Midbrain (tissue), 1 donor: ENCODE results near the gene HS3ST5.

Experiments used
- DNase-seq: peaks from one replicate; lab custom pipeline; 2025; lab: John Stamatoyannopoulos, UW

HS3ST5 gene, protein sequence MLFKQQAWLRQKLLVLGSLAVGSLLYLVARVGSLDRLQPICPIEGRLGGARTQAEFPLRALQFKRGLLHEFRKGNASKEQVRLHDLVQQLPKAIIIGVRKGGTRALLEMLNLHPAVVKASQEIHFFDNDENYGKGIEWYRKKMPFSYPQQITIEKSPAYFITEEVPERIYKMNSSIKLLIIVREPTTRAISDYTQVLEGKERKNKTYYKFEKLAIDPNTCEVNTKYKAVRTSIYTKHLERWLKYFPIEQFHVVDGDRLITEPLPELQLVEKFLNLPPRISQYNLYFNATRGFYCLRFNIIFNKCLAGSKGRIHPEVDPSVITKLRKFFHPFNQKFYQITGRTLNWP

DNA sequence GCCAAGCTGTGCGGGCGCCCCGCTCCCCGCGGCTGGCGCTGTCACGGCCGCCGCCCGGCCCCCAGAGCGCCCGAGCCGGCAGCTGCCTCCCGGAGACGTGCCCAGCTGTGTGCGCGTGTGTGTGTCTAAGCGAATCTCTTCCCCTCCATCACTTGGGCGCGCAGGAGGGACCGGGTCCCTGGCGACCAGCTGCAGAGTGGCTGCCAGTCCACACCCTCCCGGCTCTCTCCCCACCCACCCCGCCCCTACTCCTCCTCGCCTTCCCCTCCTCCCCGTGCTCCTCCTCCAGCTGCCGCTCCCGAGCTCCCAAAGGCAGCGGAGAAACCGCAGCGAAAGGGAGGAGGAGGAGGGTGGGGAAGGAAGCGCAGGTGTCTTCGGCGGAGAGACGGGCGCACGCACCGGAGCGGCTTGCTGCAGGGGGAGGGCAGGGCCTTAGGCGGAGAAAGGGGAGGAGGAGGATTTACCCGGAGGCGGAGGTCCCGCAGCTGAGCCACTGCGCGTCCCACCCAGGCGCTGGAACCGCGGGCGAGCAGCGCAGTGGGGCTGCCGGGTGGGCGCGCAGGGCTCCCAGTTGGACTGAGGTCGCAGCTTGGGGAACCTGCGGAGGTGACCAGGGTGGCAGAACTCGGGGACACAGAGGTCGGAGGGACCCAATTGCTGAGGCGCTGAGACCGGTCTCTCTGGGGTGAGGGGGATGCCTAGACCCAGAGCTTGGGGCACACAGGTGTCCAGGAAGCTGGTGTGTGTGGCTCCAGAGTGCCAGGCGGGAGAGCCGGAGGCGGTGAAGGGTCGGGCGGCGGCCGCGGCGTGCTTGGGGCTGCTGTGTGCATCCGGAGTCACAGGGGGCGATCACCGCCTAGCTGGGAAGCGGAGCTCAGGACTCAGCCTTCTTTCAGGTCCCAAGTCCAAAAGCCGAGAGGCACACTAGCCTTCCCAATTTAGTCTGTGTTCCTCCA, at the start of gene HS3ST5:
HS3ST5 (minus strand) TSS at position 198 of the 956 bp plus-strand sequence. CDS start 280,178 bp downstream, outside the sequence.
- DNase-seq = peak; percentile 63

DNA sequence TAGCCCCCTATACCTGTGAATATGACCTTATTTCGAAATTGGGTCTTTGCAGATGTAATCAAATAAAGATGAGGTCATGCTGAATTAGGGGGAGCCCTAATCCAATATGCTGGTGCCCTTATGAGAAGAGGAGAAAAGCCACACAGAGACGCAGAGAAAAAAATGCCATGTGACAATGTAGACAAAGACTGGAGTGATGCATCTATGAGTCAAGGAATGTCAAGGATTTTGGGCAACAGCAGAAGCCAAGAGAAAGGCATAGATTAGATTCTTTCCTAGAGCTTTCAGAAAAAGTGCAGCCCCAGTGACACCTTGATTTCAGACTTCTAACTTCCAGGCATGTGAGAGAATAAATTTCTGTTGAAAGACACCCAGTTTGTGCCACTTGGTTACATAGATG, 47.4 kb upstream of the HS3ST5 start:
- DNase-seq = no peak

DNA sequence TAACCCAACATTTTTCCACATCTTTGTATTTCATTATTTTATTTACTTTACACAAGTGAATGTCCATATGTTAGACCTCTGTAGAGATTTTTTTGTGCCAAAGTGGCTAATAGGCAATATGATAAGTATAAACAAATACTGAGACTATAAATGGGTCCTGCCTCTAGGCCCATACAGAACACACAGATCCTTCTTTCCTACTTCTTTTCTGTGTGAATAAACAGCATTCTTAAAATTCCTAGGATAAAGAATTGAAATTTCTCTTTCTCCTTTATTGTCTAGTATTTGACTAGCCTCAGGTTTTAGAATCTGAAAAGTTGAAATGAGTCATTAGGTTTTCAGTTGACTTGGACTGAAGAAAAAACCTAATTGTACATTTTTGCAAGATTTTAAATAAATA, 46.3 kb upstream of the HS3ST5 start:
- no peak for DNase-seq

DNA sequence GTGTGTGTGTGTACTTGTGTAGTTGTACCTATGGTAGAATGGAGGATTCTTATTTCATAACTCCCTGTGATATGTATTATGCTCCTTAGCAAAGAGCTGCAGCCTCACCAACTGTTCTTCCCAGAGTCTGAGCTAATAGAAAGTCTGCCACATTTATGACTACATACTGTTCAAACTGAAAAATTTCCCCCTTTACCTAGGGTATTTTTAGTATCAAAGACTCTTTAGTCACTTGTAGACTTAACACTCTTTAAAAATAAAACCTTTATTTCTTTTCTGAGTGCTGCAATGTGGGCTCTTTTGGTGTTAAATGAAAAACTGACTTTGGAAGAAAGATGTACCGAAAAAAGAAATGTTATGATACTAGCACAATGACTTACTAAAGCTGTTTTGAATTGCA, 39.6 kb upstream of the HS3ST5 start:
- no peak for DNase-seq

DNA sequence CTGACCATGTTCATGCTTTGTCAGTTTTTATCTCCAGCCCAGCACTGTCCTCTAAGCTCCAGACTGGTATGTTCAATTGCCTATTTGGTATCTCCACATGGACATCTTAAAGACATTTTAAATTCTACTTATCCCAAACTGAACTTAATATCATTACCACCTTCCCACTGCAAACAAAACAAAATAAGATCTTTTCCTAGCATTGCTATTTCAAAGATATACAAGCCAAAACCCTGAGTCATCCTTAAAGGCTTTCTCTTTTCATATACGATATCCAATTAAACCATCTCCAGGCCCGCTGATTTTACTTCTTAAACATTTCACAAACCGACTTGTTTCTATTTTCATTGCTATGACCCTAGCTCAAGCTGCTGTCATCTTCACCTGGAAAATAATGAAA, 35.1 kb upstream of the HS3ST5 start:
- no peak for DNase-seq

DNA sequence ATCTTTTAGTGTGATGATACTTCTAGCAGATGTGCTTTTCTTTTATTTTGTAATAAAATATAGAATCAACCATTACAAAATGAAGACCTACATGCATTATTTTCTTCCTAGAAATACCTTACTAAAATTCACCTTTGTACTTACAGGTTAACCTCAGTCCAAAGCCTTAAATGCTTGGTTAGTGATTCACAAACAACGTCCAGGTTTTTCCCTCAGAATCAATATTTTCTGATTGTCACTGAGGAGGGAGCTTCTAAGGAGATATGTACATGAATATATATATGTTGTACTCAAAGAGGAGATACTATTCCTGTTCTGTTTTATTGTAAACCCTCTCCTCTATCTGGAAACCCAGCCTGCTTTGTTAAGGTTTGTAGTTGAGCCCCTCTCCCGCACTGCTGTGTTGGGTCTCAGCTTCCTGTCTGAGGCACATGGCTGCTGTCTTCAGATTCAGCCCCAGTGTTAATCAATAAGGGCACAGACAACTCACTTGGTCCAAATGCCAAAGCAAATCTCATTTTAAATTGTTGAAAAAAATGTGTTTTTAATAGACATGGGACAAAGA, 33.9 kb upstream of the HS3ST5 start:
- no peak for DNase-seq

DNA sequence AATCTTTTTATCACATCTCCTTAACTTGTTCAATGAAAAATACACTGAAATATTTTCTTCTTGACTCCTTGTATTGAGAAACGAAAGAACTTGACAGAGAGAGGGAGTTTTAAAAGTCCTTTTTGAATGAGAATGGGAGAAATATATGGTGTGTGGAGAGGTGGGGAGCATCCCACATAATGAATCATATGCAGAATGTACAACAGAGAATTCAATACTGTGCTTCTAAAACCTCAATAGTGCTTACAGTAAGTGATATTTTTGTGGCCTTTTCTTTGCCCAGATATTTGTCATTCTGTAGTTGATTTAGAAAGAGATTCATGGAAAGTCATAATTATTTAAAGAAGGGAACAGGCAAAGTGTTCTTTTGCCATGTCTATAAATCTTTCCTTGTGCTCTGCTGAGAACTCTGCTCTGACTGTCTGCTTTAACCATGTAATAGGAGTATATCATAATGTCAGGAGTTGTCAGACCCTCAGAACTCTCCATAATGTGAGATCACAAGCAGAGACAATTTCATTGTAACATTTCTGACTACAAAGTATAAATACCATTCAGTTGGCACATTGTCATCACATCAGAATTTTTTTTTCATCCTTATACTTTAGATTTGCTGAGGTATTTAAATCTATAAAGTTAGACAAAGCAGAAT, 32.8 kb upstream of the HS3ST5 start:
- DNase-seq = no peak

DNA sequence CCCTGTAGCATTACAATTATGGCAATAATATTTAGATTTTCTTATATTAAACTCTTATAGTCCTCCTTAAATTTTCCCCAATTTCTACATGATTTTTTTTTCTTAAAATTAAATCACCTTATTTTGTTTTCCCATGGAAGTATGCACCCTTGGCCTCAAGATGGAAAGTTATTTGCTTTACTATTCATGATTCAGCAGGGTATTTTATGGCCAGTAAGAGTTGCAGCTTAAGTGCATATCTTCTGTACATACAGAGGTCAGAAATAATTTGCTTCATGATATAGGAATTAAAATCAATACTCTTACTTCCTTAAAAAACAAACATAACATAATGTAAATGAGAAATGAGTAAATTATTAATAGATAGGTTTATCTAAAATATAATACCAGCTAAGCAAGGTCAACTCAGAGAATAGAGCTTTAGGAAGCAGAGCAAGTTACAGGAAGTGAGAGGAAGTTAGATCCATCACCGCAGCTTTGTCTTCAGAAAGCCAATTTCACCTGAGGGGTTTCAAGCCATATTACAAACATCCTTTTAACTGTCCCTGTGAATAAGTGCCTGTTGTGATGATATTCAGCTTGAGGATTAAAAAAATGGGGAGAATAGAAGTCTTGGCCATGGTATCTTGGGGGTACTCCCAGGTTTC, 24.6 kb upstream of the HS3ST5 start:
- no peak for DNase-seq

DNA sequence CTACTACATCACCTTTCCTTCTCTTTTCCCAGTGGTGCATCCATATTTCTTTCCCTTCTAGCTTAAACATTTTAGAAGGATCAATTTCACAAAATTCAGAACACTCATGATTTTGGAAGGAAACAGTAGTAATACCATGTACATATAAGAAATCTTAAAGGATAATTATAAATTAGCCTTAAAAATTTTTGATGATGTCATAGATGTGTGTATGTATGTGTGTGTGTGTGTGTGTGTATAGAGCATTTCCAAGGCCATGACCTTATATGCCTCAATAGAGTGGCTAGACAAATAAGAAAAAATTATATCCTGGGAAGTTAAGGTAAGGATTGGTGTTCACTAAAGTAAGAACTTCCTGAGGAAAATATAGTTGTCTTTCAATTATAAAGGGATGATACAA, 24.1 kb upstream of the HS3ST5 start:
- no peak for DNase-seq

DNA sequence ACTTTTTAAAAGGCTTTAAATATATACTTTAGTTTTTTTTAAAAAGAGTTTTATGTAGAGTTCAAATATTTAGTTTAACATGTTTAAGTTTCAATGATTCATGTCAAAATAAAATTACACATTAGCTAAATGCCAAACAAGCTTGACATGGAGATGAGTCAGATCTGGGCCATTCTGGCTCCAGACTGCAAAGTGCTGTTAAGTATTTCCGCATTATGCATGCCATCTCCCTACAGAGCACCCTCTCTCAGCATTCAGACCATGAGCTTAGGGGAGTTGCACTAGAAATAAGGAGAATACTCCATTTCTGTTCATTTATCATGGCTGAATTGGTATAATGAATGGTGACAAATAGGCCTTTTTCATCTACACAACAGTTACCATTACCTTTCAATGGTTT, 21.5 kb upstream of the HS3ST5 start:
- no peak for DNase-seq

DNA sequence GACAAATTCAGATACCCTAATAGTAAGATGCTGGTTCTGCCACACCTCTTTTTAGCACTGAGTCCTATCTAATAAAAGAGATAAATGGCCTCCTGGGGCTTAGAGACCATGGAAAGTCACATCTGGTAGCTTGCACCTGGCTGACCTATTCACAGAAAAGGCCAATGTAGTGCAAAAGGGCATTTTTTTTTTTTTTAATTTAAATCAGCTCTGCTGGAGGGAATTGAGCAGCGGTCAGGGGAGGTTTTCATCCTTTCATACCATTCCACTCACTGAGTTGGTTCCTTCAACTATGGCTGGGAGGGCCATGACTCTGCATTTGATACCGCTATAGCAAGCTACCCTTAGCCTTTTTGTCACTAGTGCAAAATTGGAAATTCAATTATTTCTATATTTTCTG, 20.1 kb upstream of the HS3ST5 start:
- DNase-seq = no peak

DNA sequence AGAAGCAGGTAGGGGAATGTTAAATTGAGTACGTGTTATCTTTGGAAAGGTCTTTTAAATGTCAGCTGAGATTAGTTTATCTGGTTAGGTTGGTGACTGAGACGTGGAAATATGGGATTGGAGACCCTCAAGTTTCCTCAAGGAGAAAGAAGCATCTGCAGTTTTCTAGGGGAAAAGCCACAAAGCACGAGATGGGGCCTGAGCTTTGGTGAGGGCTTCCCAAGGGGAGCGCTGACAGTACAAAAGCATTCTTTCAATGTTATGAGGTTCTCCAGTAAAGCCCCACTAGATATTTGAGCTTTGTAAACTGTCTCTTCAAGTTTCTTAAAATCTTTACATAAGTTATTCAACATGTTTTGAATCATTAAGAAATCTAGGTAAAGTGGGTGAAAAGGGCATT, 19.6 kb upstream of the HS3ST5 start:
- DNase-seq = no peak

DNA sequence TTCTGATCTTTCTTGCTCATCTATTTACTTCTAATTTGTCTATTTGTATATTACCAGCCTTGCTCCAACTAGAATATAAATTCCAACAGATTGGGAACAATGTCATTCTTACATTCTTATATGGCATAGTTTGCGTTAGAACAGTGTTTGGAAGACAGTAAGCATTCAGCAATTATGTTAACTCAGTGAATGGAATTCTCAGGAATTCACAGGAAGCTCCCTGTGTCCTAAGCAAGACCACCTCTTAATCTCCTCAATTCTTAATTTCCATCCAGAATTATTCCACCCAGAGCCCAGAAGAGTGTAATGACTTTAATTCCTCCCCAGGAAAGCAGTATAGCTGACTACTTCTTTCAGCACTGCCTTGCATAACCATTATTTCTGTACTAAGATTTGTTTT, 18.2 kb upstream of the HS3ST5 start:
- DNase-seq = no peak

DNA sequence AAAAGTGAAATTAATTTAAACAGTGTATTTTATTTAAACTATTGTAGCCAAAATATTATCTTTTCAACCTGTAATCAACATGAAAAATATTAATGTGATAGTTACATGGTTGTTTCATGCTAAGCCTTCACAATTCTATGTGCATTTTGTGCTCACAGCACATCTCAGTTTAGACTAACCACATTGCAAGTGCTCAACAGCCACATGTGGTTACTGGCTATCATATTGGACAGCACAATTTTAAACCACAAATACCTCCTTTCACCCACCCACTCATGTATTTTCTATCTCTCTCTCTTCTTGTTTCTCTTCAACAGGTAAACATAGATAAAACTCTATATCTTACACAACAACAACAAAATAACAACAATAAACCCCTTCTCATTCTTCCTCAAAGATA, 12.5 kb upstream of the HS3ST5 start:
- DNase-seq = no peak

DNA sequence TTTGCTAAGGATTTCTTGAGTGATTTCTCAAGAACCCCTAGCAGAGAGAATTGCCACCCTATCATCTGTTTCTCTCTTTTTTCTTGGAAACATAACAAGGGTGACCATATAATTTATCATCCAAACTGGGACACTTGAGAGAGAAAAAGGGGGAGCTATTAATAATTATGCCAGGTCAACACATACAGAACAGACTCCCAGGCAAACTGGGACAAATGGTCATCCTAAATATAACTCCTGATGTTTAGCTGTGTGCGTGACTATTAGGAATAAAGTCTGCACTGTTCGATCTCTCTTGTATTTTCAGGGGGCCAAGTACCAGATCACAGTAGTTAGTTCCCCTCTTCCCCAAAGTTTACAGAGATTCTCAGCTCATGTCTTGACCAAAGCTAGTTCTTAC, 11.7 kb upstream of the HS3ST5 start:
- no peak for DNase-seq

DNA sequence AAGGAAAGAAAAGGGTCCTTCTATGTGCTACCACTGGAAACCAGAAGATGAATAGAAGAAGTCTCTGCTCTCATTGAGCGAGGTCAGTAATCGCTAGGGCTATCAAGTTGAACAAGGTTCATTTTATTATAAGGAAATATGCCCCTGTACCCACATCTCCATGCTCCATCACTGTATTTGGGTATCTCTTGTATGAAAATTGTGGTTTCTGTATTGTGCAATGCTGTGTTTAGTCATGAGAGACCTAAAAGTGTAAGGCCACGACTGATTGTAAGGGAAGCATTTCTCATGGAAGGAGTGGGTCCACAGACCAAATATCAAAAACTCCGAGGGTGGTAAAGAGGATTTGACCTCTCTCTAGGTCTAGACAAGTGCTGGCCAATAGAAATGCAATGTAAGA, 3.6 kb upstream of the HS3ST5 start:
- DNase-seq = no peak

DNA sequence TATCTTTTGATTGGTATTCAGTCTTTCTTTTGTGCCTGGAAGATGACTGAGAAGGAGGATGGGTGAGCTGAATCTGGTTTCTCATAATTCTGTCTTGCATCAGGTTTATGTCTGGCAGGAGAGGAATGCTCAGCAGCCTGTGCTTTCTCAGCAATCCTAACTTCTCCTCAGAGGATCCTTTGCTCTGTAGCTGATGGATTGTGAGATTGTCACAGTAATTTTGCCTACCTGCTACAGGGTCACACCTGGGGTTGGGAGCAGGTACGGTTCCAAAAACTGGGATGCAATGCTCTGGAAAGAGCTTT, 2.1 kb upstream of the HS3ST5 start:
- no peak for DNase-seq

DNA sequence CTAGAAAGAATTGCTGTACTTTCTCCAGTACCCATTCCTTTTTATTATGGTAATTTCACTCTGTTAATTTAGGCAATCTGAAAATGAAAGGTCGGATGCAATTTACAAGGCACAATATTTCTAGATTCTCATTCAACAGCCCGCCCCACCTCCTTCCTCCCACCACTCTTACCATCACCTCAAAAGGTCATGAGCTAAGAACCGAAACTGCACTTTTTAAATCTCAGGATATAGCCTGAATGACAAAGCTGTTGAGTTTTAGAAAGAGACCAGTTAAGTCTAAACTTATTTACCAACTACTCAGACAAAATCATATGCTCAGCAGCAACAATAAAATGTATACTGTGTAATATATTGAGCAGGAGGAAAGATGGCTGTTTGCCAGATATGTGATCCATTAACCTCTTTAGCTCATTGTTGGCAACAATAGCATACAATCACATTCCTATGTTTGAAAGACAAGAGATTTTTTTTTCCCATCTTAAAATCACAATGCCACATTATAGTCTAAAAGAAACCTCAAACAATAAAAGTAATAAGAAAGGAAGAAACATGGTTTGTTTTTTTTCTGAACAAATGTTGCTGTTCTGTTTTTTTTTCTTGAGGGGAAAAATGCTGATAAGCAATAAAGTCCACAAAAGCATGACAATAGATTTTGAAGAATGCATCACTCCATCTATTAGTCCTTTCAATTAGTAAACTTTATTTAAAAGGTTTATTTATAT, 1.6 kb upstream of the HS3ST5 start:
- no peak for DNase-seq

DNA sequence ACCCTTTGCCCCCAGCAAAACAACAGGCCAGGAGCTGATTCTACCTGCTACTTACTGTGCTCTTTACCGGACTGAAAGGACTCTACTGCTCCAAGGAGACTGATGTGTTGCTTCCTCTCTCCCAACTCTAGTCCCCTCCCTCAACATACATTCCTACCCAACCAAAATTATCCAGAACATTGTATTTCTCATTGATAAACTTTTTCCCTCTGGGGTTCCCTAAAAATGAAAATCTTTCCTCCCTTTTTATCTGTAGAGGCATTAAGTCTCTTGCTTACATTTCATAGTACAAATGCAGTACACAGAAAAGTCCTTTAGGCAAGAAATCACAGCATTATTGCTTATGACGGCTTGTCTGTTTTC, 940 bp upstream of the HS3ST5 start:
- no peak for DNase-seq

DNA sequence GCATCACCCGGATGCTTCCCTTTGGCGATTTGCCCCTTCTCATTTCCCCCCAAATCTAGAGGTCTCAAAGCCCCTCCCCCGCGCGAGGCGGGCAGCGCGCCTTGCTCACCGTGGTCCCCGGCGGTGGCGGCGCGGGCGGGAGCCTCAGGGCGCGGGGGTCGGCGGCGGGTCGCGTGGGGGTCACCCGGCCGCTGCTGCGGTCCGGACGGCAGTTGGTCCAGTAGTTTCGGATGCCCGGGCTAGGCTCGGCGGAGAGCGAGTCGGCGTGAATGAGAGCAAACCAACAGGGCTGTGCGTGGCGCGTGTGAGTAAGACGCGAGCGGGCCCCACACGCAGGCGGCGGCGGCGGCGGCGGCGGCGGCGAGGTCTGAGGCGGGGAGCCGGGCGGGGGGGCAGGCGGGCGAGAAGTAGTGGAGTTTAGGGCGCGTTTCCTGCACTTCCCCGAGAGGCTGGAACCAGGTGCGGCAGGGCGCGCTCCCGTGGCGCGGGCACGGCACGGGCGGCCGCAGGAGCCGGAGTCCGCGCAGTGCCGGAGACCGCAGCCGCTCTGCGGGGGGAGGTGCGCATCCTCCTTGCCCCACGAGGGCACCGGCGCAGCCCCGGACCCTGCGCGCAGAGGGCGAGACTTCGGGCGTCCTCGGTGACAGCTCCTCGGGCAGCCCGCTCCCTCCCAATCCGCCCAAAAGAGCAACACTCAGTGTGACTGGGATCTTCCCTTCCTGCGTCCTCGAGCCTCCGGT, 567 bp downstream of the HS3ST5 start:
- DNase-seq = peak; percentile 42

DNA sequence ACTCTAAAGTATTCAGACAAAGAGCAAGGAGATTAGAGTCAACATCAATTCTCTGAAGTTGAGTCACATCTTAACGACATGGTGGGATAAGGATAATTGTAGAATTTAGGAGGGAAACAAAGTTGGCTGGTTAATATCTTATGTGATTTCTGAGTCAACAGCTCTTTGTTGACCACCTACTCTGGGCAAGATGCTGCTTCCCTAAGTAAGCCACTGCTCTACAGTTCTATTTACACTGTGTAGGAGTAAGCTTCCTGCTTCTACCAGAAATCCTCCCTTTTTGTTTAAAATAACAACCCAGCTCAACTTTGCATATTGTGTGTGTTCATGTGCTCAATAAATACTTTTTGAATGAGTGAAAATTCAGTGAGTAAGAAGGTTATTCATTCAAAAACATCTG, 3.1 kb downstream of the HS3ST5 start:
- DNase-seq = no peak
